ENCODE results near the gene TCAP. TPM values are rescaled to one million over a fixed set of nuclear protein-coding genes. Genes with fewer than 3 reads are reported as not detected.

Gene TCAP, protein sequence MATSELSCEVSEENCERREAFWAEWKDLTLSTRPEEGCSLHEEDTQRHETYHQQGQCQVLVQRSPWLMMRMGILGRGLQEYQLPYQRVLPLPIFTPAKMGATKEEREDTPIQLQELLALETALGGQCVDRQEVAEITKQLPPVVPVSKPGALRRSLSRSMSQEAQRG
- 1 to 10 TPM in 1 of 4 donors, under 1 TPM in 2, not detected in 1; 0.19 to 1.7 (median 0.60) TPM for total RNA-seq

DNA sequence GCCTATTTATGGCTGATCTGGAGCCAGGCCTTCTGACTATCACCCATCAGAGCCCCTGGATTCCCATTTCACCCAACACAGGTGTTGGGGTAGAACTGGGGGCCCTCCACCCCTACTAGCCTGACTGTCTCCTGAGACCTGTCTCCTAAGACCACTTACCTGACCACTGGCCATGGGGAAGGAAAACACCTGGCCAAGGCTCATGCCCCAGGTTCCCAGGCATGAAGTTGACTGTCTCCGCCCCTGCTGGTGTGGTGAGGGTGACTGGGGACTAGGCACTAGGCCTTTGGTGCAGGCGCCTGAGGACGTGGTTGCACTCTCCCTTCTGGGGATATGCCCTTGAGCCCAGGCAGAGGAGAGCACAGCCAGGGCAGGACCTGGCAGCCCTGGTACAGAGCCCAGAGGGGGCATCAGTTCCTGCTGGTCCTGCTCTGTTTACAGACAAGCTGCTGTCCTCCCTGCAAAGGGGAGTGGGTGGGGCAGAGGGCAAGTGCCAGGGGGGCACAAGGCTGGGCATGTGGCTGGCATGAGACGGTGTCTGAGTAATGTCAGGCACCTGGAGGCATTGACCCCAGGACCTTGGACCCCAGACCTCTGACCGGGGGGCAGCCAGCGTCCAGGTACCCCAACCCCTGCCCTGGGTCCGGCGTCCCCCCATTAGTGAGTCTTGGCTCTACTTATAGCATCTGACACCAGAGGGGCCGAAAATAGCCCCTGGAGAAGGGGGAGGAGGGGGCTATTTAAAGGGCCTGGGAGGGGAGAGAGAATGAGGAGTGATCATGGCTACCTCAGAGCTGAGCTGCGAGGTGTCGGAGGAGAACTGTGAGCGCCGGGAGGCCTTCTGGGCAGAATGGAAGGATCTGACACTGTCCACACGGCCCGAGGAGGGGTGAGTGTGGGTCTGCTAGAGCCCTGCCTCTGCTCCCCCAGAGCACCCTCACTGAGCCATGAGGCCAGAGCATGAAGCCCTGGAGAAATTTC, at the start of gene TCAP:
TSS of gene TCAP (plus strand) at position 769 of the 981 bp plus-strand sequence. CDS start at position 780, 11 bp downstream.
- ATAC-seq (ENCODE audit: low FRiP score) (no peak), DNase-seq (ENCODE audit: low spot score) (no peak)
- no peak for TF ChIP-seq CTCF (IDR thresholded peaks at IDR 0.05)

DNA sequence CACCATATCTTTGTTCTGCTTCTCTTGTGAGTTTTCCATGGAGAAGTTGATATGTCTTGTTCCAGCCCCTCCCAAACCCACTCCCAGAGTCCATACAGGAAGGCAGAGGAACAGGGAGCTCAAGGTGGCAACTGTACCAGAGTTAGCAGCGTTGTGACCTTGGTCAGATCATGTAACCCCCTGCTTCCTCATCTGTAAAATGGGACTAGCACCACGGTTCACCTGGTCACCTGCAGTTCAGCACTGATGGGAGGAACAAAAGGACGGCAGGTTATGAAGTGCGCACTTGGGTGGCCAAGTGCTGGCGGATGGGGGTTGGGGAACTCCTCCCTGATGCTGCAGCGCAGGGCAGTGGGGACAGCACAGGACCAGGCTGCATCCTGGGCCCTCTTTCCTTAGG, 49.7 kb upstream of the TCAP start:
- ATAC-seq (ENCODE audit: low FRiP score), result no peak
- DNase-seq (ENCODE audit: low spot score), result no peak
- no peak for TF ChIP-seq CTCF (IDR thresholded peaks at IDR 0.05)

DNA sequence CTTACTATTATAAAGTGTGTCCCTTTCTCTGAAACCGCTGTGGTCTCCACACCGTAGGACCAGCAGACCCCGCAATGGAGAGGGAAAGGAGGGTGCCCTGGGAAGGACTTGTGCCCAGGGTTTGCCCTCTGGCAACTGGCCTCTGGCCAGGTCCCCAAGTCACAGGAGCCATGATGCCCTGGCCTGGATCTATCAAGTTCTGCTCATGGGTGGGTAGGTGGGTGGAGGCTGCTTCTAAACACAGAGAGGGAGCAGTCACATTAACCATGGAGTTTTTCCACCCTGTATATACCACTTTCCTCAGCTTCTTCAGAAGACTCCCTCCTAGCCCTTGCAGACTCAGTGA, 48.1 kb upstream of the TCAP start:
- no peak for ATAC-seq (ENCODE audit: low FRiP score)

GRCh38 chr17:39617446-39618245, 47.5 kb upstream of the TCAP start:
- ATAC-seq (ENCODE audit: low FRiP score) (no peak), DNase-seq (ENCODE audit: low spot score) (no peak)
- TF ChIP-seq CTCF (IDR thresholded peaks at IDR 0.05), result no peak

More for the DNA sequence above, 48.1 kb upstream of the TCAP start:
- DNase-seq (ENCODE audit: low spot score), result no peak
- TF ChIP-seq CTCF (IDR thresholded peaks at IDR 0.05), result no peak

DNA sequence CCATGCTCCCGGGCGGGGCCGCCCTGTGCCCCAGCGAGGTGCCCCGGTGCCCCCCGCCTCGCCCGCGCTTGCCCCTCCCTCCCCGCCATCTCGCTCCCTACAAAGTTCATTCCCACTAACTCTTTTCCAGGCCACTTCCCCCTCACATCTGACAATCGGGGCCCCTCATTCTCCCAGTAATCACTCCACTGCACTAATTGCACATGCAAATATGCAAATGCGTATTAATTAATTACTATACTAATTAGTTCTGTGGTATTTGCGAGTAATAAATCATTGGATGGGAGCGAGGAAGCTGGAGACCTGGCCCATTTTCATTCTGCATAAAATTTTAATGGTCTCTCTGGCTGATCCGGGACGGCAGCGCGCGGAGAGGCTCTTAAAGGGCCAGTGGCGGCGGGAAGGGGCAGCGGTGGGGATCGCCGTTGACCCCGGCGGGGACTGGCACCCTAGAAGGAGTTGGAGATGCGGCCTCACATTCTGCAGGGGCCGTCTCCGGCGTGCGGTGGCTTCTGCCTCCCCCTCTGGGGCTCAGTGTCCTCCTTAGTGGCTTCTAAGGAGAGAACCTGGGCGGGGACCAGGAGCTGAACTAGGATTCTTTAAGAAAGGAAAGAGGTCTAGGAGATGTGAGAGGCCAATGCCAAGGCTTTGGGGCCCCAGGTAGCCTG, 46.8 kb upstream of the TCAP start:
- TF ChIP-seq CTCF (IDR thresholded peaks at IDR 0.05), result no peak
- no peak for DNase-seq (ENCODE audit: low spot score)
- ATAC-seq (ENCODE audit: low FRiP score), result no peak

- no peak for TF ChIP-seq CTCF (IDR thresholded peaks at IDR 0.05)
- DNase-seq (ENCODE audit: low spot score) (no peak), ATAC-seq (ENCODE audit: low FRiP score) (no peak)
These were observed 46.0 kb upstream of the TCAP start for GRCh38 chr17:39618956-39619785.

Data from omental fat pad (tissue), 4 donors.